ELR (cell line): ENCODE results near the gene MYO1C.
"Not testable (repeated sequence)": the region's sequence is repeated elsewhere in the genome, so short reads cannot be mapped to it uniquely, and the experiment has no call there.

ENCODE experiments used
- DNase-seq: peaks from one replicate; pipeline ENCODE4 v3.0.0-alpha.2; 2015; ENCODE audit warnings: low read depth

The MYO1C gene

GRCh38 chr17:1423456-1424135, 68.9 kb downstream of the MYO1C start:
- DNase-seq, result peak; percentile 35

- peak; percentile 99 for DNase-seq
Measured at GRCh38 chr17:1422885-1423284, 69.6 kb downstream of the MYO1C start.

- no peak for DNase-seq
Measured at GRCh38 chr17:1421470-1421869, 71.0 kb downstream of the MYO1C start.

- DNase-seq, result no peak
Measured at GRCh38 chr17:1420981-1421380, 71.5 kb downstream of the MYO1C start.

DNA sequence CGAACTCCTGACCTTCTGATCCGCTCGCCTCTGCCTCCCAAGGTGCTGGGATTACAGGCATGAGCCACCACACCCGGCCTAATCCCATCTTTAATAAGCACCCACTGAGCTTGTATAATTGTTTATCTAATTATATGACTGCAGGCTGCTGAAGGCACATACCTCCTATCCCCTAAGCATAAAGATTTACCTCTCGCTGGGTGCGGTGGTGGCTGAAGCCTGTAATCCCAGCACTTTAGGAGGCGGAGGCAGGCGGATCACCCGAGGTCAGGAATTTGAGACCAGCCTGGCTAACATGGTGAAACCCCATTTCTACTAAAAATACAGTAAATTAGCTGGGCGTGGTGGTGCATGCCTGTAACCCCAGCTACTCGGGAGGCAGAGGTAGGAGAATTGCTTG, 72.3 kb downstream of the MYO1C start:
- DNase-seq, result no peak

GRCh38 chr17:1418476-1418875, 74.0 kb downstream of the MYO1C start:
- DNase-seq, result not testable (repeated sequence)

GRCh38 chr17:1416414-1416813, 76.1 kb downstream of the MYO1C start:
- DNase-seq, result no peak

GRCh38 chr17:1414634-1415033, 77.9 kb downstream of the MYO1C start:
- no peak for DNase-seq
